Activated T-cell treated with anti-CD3 and anti-CD28 coated beads for 4 hours (primary cell): ENCODE measurements around the gene AGFG1.
"Not testable (repeated sequence)": the region's sequence is repeated elsewhere in the genome, so short reads cannot be mapped to it uniquely, and the experiment has no call there.

ENCODE experiments used
- DNase-seq: peaks from one replicate; pipeline ENCODE4 v3.0.0-alpha.2; 2020

AGFG1 gene

GRCh38 chr2:227551836-227552235, 79.9 kb downstream of the AGFG1 start:
- DNase-seq: no peak

GRCh38 chr2:227562581-227562980, 90.6 kb downstream of the AGFG1 start:
- no peak for DNase-seq

DNA sequence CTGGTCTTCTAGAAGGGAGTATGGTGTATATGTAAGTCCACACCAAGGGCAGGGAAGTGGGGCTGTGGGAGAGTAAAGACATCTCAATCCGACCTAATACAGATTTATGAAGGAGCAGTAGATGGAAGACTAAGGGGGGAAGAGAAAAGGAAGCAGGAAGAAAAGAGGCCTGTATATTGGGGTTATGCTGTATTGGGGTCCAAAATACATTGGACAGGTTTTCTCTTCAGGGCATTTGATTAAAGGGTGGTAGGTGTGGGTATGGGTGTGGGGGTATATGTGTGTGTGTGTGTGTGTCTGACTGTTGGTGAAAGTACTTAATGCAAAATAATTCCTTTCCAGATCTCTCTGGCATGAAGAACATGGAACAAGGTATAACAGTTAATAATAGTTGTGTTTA, 93.1 kb downstream of the AGFG1 start:
- DNase-seq: no peak

DNA sequence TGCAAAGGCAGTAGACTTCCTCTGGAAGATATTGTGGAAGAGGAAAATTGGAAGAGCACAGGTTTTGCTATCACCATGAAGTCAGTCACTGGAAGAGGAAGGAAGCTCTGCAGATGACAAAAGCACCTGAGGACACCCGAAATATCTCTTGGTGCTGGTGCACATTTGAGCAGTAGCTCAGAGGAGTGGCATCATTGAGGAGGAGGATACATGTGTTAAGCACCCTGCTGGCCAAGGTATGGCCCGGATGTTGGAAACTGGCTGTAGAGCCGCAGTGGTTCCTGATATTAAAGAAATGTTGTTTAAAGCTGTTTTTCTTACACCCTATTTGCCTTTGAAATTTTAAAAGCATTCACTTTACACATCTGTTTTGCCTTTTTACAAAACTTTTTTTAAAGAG, 94.1 kb downstream of the AGFG1 start:
- no peak for DNase-seq

DNA sequence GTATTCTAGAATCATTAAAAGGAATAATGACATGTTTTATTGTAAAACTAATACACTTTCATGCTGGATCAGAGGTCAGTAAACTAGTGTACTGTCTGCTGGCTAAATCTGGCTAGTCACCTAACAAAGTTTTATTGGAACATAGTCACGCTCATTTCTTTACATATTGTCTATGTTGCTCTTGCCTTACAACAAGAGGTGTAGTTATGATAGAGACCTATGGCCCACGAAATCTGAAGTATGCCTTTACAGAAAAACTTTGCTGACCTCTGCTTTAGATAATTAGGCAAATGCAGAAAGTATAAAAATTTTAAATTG, 96.9 kb downstream of the AGFG1 start:
- DNase-seq: no peak

GRCh38 chr2:227570615-227571014, 98.7 kb downstream of the AGFG1 start:
- no peak for DNase-seq

DNA sequence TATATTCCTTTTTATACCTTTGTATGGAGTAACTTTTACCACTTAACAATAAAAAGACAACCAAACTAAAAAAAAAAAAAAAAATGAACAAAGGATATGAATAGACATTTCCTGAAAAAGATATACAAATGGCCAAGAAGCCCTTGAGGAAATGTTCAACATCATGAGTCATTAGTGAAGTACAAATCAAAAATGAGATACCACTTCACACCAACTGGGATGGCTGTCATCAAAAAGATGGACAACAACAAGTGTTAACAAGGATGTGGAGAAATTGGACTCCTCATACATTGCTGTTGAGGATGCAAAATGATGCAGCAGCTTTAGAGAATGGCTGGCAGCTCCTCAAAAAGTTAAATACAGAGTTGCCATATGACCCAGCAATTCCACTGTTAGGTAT, 104.2 kb downstream of the AGFG1 start:
- DNase-seq: no peak

- DNase-seq: no peak
Observed at GRCh38 chr2:227576812-227577211, 104.9 kb downstream of the AGFG1 start.

DNA sequence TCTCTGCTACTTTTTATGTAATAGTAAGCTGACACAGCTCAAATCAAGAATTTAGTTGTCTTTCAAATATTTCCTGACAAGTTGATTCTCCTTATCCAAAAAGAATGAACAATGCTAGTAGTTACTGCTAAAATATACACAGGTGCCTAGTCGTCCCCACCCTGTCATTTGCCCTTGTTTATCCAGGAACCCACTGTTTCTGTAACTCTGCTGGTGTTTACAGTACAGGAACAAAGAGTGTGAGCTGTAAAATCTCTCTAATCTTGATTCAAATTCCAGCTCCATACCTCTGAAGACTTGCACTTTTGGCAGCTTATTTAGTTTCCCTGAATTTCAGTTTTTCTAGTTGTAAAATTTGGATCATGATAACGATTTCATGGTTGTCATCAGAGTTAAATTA, 105.6 kb downstream of the AGFG1 start:
- no peak for DNase-seq

DNA sequence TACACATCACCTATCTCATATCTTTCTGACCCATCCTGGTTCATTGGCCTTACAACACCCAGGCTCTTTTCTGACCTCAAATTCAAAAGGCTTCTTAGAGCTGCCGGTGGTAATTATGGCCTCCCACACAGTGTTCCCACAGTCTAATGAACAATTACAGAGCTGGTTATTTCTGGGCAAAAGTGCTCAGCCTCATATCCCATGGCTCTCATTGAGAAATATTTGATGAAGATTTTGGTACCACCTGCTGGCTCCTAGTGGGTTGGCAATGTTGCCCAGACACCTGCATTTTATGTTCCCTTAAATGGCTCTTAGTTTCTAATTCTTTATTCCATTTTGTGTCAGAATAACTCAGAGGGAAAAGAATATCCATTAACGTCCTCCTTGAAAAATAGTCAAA, 106.7 kb downstream of the AGFG1 start:
- DNase-seq: no peak

DNA sequence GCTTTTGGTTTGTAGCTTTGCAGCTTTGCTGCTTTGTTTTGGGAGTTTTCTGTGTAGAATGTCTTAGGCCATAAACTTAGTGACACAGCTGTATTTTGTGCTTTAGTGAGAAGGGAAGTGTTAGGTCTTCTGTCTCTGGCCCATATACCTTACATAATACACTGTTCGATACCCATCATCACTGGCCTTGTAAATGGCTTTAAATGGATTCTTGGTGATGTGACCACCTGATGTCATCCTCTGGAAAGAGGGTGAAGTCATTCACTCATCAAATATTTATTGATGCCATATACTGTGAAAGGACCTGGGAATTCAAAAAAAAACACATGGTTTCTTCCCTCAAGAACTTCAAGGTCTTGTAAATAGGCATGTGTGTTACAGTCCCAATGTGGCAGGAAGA, 107.8 kb downstream of the AGFG1 start:
- no peak for DNase-seq

- DNase-seq: no peak
Observed at GRCh38 chr2:227582369-227582768, 110.4 kb downstream of the AGFG1 start.

DNA sequence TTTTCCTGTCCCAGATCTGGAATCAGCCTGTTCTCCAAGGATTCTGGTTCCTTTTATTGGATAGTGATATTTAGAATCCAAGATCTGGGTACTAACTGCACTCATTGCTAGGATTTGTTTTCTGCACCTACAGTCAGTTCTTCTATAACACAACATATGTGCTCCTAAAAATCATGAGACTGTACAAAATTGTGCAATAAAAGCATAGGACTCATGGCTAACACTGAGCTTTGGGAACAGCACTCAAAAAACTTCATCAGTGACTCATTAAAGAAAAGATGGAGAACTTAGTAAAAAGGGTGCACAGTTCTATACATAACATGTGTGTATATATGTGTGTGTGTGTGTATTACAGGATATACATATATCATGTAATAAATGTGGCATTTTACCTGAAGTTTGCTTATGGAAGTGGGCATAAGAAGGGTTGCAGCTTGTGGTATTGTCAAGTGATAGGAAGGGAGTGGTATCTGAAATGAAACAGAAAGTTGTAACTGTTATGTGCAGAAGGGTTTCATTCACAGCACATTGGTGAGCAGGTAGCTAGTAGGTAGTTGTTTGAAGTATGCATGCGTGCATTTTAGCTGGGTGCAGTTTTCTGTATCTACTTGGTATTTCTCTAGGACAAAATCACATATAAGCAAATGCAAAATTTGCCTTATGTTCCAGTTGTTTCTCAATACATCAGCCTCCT, 120.9 kb downstream of the AGFG1 start:
- DNase-seq: no peak

DNA sequence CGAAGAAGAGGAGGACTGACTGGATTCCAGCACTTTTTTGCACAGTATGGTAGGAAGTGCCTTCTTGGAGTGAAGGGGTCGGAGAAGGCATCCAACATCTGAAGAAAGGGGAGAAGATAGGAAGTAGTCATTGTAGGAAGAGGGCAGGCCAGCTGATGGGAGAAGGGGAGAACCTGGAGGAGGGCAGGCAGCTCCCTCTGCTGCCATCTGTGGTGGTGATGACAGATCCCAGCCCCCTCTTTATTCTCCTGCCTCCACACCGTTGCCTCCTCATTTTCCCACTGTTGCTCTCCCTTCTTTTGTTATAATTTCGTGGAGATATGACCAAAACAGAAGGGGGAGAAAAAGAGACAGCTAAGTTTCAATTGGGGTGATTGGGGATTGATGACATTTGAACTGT, 123.8 kb downstream of the AGFG1 start:
- no peak for DNase-seq

DNA sequence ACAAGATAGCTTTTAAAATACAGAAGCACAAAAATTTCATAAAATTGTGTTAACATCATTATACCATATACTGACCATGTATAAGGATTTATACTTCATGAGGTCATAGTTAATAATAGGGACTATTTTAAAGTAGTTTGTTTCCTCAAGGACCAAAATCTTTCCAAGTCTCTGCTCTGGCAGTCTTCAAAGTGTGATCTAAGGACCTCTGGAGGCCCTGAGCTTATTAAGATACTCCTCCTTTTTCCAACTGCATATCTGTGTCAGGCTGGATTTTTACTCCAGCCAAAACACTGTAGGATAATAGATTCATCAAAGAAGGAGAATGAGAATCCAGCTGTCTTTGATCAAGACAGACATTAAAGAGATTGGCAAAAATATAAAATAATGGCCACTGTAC, 125.1 kb downstream of the AGFG1 start:
- DNase-seq: no peak

- no peak for DNase-seq
Observed at GRCh38 chr2:227597998-227598397, 126.0 kb downstream of the AGFG1 start.

GRCh38 chr2:227598835-227599503, 127.0 kb downstream of the AGFG1 start, which contains the start of gene SCYGR2:
Gene SCYGR2 (plus strand): TSS chr2:227598893. CDS start chr2:227598893, 0 bp downstream.
- not testable (repeated sequence) for DNase-seq

DNA sequence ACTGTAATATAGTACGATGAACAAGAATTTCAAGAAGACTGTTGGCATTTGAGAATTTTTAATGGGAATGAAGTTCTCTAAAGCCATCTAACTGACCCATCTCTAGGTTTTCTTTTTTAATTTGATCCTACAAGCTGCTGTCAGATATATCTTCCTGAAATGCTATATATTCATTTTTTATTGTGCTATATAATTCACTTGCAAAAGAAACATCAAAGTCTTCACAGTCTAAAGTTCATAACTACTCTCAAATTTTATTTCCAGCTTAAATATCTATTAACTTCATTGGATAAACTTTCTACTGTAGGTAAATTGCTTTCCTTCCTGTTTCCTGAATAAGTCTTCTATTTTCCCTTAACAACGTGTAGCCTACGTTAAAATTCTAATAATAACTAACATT, 130.4 kb downstream of the AGFG1 start:
- no peak for DNase-seq

GRCh38 chr2:227606476-227606875, 134.5 kb downstream of the AGFG1 start:
- no peak for DNase-seq

DNA sequence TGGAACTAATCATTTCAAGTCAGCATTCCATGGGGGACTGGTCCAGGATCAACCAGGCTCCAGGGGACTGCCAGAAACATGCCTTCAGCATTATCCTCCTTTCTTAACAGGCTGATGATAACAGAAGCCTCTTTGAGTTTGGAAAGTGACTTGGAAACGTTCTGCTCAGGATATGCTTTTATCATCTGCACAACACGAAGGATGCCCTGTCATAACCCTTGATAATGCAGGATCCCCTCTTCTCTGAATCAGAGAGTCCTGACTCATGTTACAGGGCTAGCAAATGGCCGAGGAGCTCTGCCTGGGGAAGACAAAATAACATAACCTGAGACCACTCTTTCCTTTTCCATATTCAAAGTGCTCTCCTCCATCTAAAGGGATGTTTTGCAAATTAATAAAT, 136.0 kb downstream of the AGFG1 start:
- DNase-seq: no peak

DNA sequence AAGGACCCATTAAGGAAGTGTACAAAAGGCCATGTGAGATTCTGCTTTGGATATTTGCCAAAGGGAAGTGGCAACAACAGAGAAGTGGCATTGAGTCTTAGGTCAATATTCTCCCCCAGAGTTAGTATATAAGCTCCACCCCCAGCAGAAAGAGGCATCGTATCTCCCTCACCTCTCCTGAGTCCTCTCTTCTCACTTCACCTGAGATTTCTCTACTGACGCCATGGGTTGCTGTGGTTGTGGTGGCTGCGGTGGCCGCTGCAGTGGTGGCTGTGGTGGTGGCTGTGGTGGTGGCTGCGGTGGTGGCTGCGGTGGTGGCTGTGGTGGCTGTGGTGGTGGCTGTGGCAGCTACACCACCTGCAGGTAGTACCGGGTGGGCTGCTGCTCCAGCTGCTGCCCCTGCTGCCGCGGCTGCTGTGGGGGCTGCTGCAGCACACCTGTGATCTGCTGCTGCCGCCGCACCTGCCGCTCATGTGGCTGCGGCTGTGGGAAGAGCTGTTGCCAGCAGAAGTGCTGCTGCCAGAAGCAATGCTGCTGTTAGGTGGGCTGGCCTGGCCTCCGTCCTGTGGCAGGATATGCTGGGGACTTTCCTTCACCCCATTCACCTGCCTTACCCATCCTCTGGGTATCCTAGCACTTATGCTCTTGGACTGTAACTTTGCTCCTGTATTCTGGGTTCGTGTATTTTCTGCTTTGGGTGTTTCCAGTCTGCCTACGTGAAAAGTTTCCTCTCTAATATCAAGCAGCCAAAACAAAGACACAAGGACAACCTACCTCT, 136.8 kb downstream of the AGFG1 start:
- no peak for DNase-seq

GRCh38 chr2:227610123-227610522, 138.2 kb downstream of the AGFG1 start:
- DNase-seq: no peak
